GM19240 (cell line): ENCODE results near the gene KRT6A.

Experiments used
- DNase-seq: peaks from one replicate; pipeline ENCODE4 v3.0.0; 2011; ENCODE audit warnings: low spot score; ENCODE audit not compliant: insufficient read length

Gene KRT6A

GRCh38 chr12:52524898-52525591, 32.0 kb upstream of the KRT6A start:
- DNase-seq: no peak

DNA sequence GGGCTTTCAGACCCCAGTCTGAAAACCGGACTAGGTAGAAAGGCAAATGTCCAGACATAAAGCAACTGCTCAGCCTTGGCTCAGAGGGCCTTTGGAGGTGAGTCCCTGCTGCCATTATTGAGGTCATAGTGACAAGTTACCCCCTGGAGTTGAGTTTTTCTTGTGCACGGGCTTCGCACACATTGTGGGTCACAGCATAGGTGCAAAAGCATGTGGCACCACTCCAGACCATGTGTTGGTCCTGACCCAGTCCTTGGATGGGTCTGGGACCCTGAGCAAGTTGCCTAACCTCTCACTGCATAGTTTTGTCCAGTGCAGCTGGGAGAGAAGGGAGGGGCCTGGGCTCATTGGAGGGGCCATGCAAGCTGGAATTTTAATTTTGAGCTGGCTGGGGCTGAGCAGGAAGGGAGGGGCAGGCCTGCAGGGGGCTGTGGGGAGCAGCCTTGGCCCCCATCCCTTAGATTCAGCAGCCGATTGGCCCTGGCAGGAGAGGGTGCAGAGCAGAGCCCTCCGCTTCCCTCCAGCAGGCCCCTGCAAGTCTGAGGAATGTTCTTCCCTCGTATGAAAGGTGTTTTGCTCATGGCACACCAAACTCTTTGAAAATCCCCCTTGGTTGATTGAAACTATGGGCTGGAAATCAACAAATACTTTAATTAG, 31.3 kb upstream of the KRT6A start:
- no peak for DNase-seq

DNA sequence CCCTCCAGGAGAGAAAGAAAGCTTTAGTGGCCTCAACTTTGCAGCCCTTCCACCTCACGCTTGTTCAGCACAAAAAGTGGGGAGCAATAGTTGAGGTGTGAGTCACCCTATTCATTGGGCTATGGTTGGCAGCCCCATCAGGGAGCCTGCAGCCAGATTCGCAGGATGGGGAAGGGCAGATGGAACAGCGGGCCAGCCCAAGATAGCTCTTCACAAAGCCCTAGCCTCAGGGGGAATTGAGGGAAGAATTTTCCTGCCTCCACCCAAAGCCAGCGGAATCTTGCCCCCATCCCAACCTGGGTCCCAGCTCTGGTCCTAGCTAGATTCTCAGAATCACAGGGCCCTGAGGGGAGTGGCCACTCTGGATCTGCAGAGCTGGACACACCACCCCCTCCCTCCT, 30.8 kb upstream of the KRT6A start:
- DNase-seq: no peak

- no peak for DNase-seq
These were observed 29.4 kb upstream of the KRT6A start for GRCh38 chr12:52522346-52523011.

- DNase-seq: no peak
These were observed 28.7 kb upstream of the KRT6A start for GRCh38 chr12:52521568-52522266.

- no peak for DNase-seq
These were observed 28.1 kb upstream of the KRT6A start for GRCh38 chr12:52521175-52521567.

GRCh38 chr12:52519826-52520662, 27.0 kb upstream of the KRT6A start, which contains the start of gene KRT5:
KRT5 (minus strand) TSS chr12:52520394; CDS start chr12:52520296, 98 bp downstream.
- DNase-seq: no peak

DNA sequence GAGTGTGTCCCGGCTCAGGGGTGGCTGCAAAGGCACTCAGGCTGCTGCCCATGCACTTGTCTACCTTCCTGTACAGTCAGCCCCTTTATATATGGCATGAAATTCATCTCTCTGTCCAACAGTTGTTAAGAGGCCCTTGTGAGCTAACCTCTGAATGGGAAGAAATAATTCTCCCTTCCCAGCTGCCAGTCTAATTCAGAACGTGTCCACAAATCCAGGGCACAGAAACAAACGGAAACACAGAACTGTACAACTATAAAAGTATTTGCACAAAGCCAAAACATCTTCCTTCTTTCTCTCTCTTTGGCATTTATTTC, 26.3 kb upstream of the KRT6A start:
- DNase-seq: no peak

- DNase-seq: no peak
These were observed 25.7 kb upstream of the KRT6A start for GRCh38 chr12:52518574-52519386.

- no peak for DNase-seq
These were observed 24.8 kb upstream of the KRT6A start for GRCh38 chr12:52517888-52518287.

GRCh38 chr12:52517005-52517835, 24.2 kb upstream of the KRT6A start:
- no peak for DNase-seq

- DNase-seq: no peak
These were observed 23.1 kb upstream of the KRT6A start for GRCh38 chr12:52515927-52516831.

- no peak for DNase-seq
These were observed 22.2 kb upstream of the KRT6A start for GRCh38 chr12:52515319-52515646.

GRCh38 chr12:52514471-52515318, 21.6 kb upstream of the KRT6A start:
- DNase-seq: no peak

- DNase-seq: no peak
These were observed 20.7 kb upstream of the KRT6A start for GRCh38 chr12:52513736-52514135.

DNA sequence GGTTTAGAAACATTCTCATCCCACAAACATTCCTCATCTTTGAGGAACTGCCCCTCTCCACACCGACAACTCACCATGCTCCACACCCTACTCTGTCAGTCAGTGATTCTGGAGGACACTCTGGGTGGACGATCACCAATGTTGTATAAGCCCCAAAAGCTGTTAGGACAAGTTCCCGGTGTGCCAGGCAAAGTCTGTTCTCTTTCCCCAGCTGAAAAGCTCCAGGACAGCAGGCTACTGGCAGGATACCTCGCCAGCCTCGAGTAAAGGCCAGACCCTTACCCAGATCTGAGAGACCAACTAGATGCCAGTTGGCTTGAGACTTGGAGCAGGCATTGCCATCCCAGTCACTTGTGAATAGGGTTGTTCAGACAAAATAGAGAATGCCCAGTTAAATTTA, 15.2 kb upstream of the KRT6A start:
- DNase-seq: no peak

- no peak for DNase-seq
These were observed 14.0 kb upstream of the KRT6A start for GRCh38 chr12:52506858-52507715.
